ENCODE results near the gene BNIP2.

DNA sequence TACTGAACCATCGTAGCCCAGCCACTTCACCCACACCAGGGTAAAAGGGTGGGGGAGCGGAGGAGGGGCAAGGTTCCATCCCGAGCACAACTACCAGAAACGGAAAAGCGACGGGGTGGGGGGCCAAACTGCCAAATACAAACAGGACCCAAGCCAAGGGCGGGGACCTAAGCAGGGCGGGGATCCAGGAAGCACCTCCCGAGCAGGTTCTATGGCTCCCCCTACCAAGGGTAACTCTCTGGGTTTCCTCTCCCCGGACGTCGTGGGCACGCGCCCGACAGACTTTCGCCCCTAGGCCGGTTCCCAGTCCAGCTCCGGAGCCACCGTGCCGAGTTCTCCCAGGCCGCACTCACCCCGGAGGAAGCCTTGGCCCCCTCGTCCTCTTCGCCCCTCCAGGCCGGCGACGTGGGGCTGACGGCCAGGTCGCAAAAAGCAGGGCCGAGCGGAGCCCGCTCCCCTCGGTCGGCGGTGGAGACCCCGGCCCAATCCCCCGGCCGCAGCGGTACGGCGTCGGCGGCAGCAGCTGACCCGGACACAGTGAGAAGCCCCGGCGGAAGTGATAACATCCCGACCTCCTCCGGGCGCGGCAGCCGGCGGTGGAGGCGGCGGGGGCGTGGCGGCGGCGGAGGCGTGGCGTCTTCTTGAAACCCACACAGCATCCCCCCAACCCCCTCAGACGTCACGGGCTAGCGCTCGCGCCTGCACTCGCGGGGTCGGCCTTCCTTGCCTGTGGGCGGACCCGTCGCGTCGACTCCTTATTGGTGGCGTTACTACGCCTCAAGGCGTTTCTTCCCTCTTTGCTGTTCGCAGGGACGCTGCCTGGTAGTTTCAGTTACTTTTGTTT lies at the start of gene BNIP2:
- TF ChIP-seq TCF12 (IDR thresholded peaks at IDR 0.05; ENCODE audit: low read depth) (peak; percentile 35; the same call in 1 of the 2 replicates), CREB1 (IDR thresholded peaks at IDR 0.05; ENCODE audit: low read depth) (no peak)

Measured in Ishikawa (cell line).